ENCODE results near the gene EHD1.
A peak's percentile ranks its signal among the peaks of the same experiment; 100 is the strongest.

The EHD1 gene

DNA sequence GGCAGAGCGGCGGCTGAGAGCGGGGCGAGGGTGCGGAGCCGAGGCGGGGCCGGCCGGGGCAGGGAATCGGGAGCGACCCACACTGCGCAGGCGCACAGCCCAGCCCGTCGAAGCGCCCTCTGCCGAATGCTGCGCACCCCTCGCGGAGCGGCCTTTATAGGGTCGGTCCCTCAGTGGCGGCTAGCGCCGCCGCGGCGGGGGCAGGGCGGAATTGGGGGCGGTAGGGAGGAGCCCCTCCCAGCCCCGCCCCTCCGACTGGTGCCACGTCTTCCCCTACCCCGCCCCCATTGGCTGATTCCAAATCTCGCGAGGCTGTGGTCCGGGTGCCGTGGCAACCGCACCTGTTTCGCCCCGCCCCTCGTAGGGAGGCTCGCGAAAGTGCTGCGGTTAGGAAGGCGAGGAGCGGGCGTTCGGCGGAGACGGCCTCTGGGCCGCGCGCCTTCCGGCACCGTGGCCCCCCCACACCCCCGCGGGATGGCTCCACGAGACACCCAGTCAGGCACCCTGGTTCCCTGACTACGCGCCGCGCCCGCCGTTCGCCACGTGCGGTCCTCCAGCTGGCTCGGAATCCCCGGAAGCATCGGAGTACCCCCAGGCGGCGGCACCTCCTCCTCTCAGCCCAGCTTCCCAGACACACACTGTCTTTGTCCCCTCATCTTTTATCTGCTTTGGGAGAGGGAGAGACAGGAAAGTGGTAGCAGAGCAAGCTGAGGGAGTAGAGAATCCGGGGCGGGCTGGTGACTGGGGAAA, at the start of gene EHD1:
Gene EHD1 (minus strand): TSS at position 128 of the 750 bp plus-strand sequence. CDS start 157 bp downstream, outside the sequence.
- POLR2A ChIA-PET, result interaction anchor here (2.3 to 5.0 kb wide), 2 partner anchors 10 to 14 kb away, joined by 14 to 26 read pairs; no protein-coding TSS in a partner anchor
- CTCF ChIA-PET, result interaction anchor here (0.6 to 2.5 kb wide), 6 partner anchors 9 to 232 kb away, joined by 3 to 13 read pairs (median 4); no protein-coding TSS in a partner anchor
- DNase-seq (ENCODE audit: extremely low spot score), result peak; percentile 100
- TF ChIP-seq L3MBTL2 (conservative IDR thresholded peaks at IDR 0.05), result peak; percentile 80
- no peak for TF ChIP-seq ARNT (IDR thresholded peaks at IDR 0.05)

DNA sequence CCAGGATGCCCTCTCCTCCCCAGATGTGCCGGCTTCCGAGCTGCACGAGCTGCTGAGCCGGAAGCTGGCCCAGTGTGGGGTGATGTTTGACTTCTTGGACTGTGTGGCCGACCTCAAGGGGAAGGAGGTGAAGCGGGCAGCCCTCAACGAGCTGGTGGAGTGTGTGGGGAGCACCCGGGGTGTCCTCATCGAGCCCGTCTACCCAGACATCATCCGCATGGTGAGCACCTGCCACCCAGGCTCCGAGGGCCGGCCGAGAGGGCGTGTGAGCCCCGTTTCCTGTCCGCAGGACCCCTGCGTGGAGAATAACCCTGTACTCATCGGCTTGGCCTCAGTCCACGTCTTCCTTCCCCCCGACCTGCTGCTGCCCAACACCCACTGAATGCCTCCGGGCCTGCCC, 48.3 kb upstream of the EHD1 start:
- TF ChIP-seq TARDBP (IDR thresholded peaks at IDR 0.05) (no peak), BHLHE40 (IDR thresholded peaks at IDR 0.05; ENCODE audit: borderline replicate concordance) (no peak), L3MBTL2 (conservative IDR thresholded peaks at IDR 0.05) (no peak), HDGF (IDR thresholded peaks at IDR 0.05; ENCODE audit: borderline replicate concordance) (no peak), FOXK2 (IDR thresholded peaks at IDR 0.05) (no peak), FOXM1 (IDR thresholded peaks at IDR 0.05; ENCODE audit: borderline replicate concordance) (no peak), NFRKB (IDR thresholded peaks at IDR 0.05) (no peak), ZNF384 (IDR thresholded peaks at IDR 0.05) (no peak), LEF1 (IDR thresholded peaks at IDR 0.05; ENCODE audit: borderline replicate concordance) (no peak), FOXA1 (IDR thresholded peaks at IDR 0.05) (no peak), SUZ12 (IDR thresholded peaks at IDR 0.05) (no peak), ARNT (IDR thresholded peaks at IDR 0.05) (no peak), CTBP1 (IDR thresholded peaks at IDR 0.05; ENCODE audit: borderline replicate concordance) (no peak), SP1 (IDR thresholded peaks at IDR 0.05) (no peak), ELF4 (IDR thresholded peaks at IDR 0.05) (no peak)
- TF ChIP-seq, protein P1, sequence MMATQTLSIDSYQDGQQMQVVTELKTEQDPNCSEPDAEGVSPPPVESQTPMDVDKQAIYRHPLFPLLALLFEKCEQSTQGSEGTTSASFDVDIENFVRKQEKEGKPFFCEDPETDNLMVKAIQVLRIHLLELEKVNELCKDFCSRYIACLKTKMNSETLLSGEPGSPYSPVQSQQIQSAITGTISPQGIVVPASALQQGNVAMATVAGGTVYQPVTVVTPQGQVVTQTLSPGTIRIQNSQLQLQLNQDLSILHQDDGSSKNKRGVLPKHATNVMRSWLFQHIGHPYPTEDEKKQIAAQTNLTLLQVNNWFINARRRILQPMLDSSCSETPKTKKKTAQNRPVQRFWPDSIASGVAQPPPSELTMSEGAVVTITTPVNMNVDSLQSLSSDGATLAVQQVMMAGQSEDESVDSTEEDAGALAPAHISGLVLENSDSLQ (IDR thresholded peaks at IDR 0.05), result no peak
- no peak for DNase-seq (ENCODE audit: extremely low spot score)
- ChIA-PET POLR2A (no interaction called here), CTCF (no interaction called here)

DNA sequence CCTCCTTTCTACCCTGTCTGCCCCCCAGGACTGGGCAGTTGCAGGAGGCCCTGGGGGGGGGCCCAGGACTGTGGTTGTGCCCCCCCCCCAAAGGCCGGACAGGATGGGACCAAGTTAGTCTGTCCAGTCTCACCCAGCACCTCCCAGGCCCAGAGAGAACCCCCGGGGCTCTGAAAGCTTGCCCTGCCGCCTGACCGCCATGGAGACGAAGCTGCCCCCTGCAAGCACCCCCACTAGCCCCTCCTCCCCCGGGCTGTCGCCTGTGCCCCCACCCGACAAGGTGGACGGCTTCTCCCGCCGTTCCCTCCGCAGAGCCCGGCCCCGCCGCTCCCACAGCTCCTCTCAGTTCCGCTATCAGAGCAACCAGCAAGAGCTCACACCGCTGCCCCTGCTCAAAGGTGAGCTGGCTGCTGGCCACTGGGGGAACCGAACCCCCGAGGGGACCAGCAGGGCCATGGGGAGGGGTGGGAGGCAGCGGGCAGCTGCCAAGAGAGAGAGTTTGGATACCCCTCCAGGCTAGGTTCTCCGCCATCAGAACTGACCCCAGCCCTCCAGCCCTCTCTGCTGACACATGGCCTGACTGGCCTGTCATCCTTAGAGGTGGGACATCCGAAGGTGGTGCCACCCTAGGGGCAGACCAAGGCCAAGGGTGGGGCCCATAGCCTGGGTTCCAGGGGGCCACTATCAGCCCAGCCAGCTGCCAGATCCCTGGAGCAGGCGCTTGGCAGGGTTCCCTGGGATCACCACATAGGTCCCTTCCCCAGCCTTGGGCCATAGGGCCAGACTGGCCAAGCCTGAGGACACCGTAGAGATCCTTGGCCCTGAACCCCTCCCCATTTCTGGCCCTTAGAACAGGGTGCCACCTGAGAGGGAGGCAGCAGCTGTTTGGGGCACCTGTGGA, 47.4 kb upstream of the EHD1 start:
- ChIA-PET CTCF (no interaction called here), POLR2A (interaction anchor here (1.5 kb wide), 1 partner anchor 10 kb away, joined by 9 read pairs; the partner anchor contains the start of gene GPHA2)
- DNase-seq (ENCODE audit: extremely low spot score), result no peak
- TF ChIP-seq HDGF (IDR thresholded peaks at IDR 0.05; ENCODE audit: borderline replicate concordance) (no peak), BHLHE40 (IDR thresholded peaks at IDR 0.05; ENCODE audit: borderline replicate concordance) (no peak), FOXA1 (IDR thresholded peaks at IDR 0.05) (no peak), ELF4 (IDR thresholded peaks at IDR 0.05) (no peak), ARNT (IDR thresholded peaks at IDR 0.05) (no peak), SP1 (IDR thresholded peaks at IDR 0.05) (no peak), ZNF384 (IDR thresholded peaks at IDR 0.05) (no peak), FOXM1 (IDR thresholded peaks at IDR 0.05; ENCODE audit: borderline replicate concordance) (no peak), FOXK2 (IDR thresholded peaks at IDR 0.05) (no peak), NFRKB (IDR thresholded peaks at IDR 0.05) (no peak), LEF1 (IDR thresholded peaks at IDR 0.05; ENCODE audit: borderline replicate concordance) (no peak), TARDBP (IDR thresholded peaks at IDR 0.05) (no peak)
- TF ChIP-seq, protein P1 (IDR thresholded peaks at IDR 0.05), result no peak

DNA sequence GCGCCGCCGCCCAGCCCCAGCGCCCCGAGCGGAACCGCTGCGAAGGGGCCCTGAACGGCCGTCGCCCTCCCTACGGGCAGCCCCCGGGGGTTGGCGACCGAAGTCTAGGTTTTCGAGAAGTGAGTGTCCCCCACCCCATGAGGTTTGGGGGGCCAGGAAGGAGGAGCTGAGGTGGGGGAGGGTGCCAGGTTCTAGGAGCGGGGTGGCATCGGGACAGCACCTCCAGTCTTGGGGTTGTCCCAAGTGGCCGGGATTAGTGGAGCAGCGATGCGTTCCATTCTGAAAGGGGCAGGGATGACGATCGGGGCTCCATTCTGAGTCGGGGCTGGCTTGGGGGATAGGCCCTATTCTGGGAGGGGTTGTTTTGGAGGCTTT, 46.5 kb upstream of the EHD1 start:
- no peak for DNase-seq (ENCODE audit: extremely low spot score)
- ChIA-PET POLR2A (interaction anchor here (0.5 to 1.5 kb wide), 4 partner anchors 10 to 87 kb away, joined by 3 to 9 read pairs (median 4); partner anchors contain the start of gene GPHA2), CTCF (no interaction called here)
- TF ChIP-seq TARDBP (IDR thresholded peaks at IDR 0.05), result no peak
- no peak for TF ChIP-seq NFRKB (IDR thresholded peaks at IDR 0.05)
- TF ChIP-seq, protein P1 (IDR thresholded peaks at IDR 0.05), result no peak
- no peak for TF ChIP-seq SUZ12 (IDR thresholded peaks at IDR 0.05)
- TF ChIP-seq BHLHE40 (IDR thresholded peaks at IDR 0.05; ENCODE audit: borderline replicate concordance), result no peak
- TF ChIP-seq ELF4 (IDR thresholded peaks at IDR 0.05), result no peak
- no peak for TF ChIP-seq CTBP1 (IDR thresholded peaks at IDR 0.05; ENCODE audit: borderline replicate concordance)
- TF ChIP-seq FOXA1 (IDR thresholded peaks at IDR 0.05), result no peak
- no peak for TF ChIP-seq L3MBTL2 (conservative IDR thresholded peaks at IDR 0.05)
- no peak for TF ChIP-seq FOXK2 (IDR thresholded peaks at IDR 0.05)
- no peak for TF ChIP-seq LEF1 (IDR thresholded peaks at IDR 0.05; ENCODE audit: borderline replicate concordance)
- TF ChIP-seq HDGF (IDR thresholded peaks at IDR 0.05; ENCODE audit: borderline replicate concordance), result no peak

DNA sequence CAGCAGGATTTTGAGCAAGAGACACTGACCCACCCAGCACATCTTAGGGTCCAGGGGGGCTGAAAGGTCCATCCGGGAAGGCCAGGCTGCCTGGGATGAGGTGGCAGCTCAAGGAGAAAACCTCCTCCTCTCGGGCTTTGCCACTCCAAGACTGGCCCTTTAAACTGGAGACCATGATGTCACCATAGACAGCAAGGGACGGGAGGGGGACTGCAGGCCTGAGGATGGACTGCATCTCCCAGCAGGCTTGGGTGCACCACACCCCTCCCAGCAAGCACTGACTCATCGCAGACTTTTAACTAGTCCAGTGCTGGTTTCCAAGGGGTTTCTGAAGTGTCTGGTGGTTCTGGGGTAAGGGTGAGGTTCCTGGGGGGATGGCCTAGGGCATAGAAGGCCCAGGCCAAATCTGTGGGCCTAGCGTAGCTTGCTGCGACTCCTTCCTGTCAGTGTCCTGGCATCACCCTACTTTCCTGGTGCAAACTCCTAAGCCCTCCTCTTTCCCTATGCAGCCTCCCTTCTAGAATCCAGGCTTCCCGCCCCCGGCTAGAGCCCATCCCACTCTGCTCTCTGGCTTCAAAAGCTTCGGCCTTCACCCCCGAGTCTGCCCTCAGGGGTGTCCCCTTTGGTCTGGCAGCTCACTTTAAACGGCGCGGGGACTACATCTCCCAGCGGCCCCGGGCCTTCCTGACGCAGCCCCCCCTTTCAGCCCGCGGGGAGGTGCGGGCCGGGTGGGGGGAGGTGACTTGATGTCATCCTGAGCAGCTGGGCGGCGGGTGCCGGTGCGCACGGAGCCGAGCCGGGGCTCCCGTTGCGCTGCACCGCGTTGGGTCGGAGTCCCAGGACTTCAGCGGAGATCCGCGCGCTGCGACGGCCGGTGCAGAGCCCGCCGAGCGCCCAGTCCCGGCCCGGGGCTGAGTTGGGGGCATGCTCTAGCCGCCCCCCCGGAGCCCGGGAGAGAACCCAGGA, 45.8 kb upstream of the EHD1 start, which contains the start of gene PPP2R5B:
Gene PPP2R5B (plus strand): TSS at position 746 of the 966 bp plus-strand sequence. CDS start 1,046 bp downstream, outside the sequence.
- CTCF ChIA-PET, result no interaction called here
- POLR2A ChIA-PET, result interaction anchor here (0.5 to 1.5 kb wide), 7 partner anchors 11 to 88 kb away, joined by 3 to 9 read pairs (median 3); partner anchors contain the start of gene GPHA2
- DNase-seq (ENCODE audit: extremely low spot score), result peak; percentile 92
- TF ChIP-seq TARDBP (IDR thresholded peaks at IDR 0.05) (no peak), HDGF (IDR thresholded peaks at IDR 0.05; ENCODE audit: borderline replicate concordance) (peak; percentile 11; the same call in 1 of the 2 replicates), SUZ12 (IDR thresholded peaks at IDR 0.05) (no peak), FOXM1 (IDR thresholded peaks at IDR 0.05; ENCODE audit: borderline replicate concordance) (peak; percentile 83), ELF4 (IDR thresholded peaks at IDR 0.05) (0 out of 2 replicates have a peak, but pooled peaks have one; percentile 39)
- TF ChIP-seq, protein P1 (IDR thresholded peaks at IDR 0.05), result peak; percentile 7; the same call in 1 of the 2 replicates

Measured in HEK293T (cell line).